Nephron (organoid): ENCODE data around the gene TRAPPC6A.

Experiments
- H3K27ac Mint-ChIP-seq, 3 experiments: 2 replicates each; pipeline ENCODE4 v1.8.0; 2020; ENCODE audit warnings: mixed read lengths in 3 of 3, mild to moderate bottlenecking in 2 of 3, moderate library complexity in 1 of 3
- H3K27me3 Mint-ChIP-seq: 2 replicates; pipeline ENCODE4 v1.8.0; 2021; ENCODE audit warnings: low read depth, mild to moderate bottlenecking, moderate library complexity, mixed read lengths
- H3K36me3 Mint-ChIP-seq: 2 replicates; pipeline ENCODE4 v1.8.0; 2020; ENCODE audit warnings: low read depth, mixed read lengths
- H3K4me1 Mint-ChIP-seq: 2 replicates; pipeline ENCODE4 v1.8.0; 2020; ENCODE audit warnings: mixed read lengths
- H3K4me3 Mint-ChIP-seq, 3 experiments: 2 replicates each; pipeline ENCODE4 v1.8.0; 2020; ENCODE audit warnings: mild to moderate bottlenecking in 3 of 3, mixed read lengths in 3 of 3, moderate library complexity in 2 of 3
- H3K9me3 Mint-ChIP-seq: 2 replicates; pipeline ENCODE4 v1.8.0; 2020; ENCODE audit warnings: mixed read lengths
- CTCF ChIP-seq, 3 experiments: fragments of 200-600 bp; sonication (generic); IDR thresholded peaks; one replicate each; pipeline ENCODE4 v1.5.0; 2021; ENCODE audit warnings: antibody characterized with exemption in 3 of 3; ENCODE audit not compliant: unreplicated experiment in 3 of 3

Gene TRAPPC6A

GRCh38 chr19:45142016-45142725 is 35.9 kb downstream of the TRAPPC6A start:
- no peaks in the 10 kb centered on the region for H3K27me3 Mint-ChIP-seq
- H3K4me1 Mint-ChIP-seq = peaks cover 17% of the 10 kb centered on the region
- H3K27ac Mint-ChIP-seq = peak overlapping the region in 1 of 3 experiments; percentile 86
- TF ChIP-seq CTCF (IDR thresholded peaks at IDR 0.05; ENCODE audit: unreplicated experiment in 3 of 3) = no peak
- H3K4me3 Mint-ChIP-seq = no peak overlapping the region
- no peaks in the 10 kb centered on the region for H3K9me3 Mint-ChIP-seq
- peaks cover 9% of the 10 kb centered on the region for H3K36me3 Mint-ChIP-seq

GRCh38 chr19:45141203-45141900 is 36.7 kb downstream of the TRAPPC6A start:
- no peak for TF ChIP-seq CTCF (IDR thresholded peaks at IDR 0.05; ENCODE audit: unreplicated experiment in 3 of 3)
- H3K36me3 Mint-ChIP-seq = peaks cover 9% of the 10 kb centered on the region
- no peaks in the 10 kb centered on the region for H3K27me3 Mint-ChIP-seq
- no peak overlapping the region for H3K4me3 Mint-ChIP-seq
- peaks cover 21% of the 10 kb centered on the region for H3K4me1 Mint-ChIP-seq
- no peaks in the 10 kb centered on the region for H3K9me3 Mint-ChIP-seq
- no peak overlapping the region for H3K27ac Mint-ChIP-seq

- TF ChIP-seq CTCF (IDR thresholded peaks at IDR 0.05; ENCODE audit: unreplicated experiment in 3 of 3) = no peak
- Mint-ChIP-seq H3K9me3 (no peaks in the 10 kb centered on the region), H3K4me3 (no peak overlapping the region), H3K27me3 (no peaks in the 10 kb centered on the region), H3K4me1 (peaks cover 21% of the 10 kb centered on the region), H3K36me3 (peaks cover 9% of the 10 kb centered on the region), H3K27ac (no peak overlapping the region)
These were observed 37.5 kb downstream of the TRAPPC6A start for GRCh38 chr19:45140533-45140932.

- H3K4me3 Mint-ChIP-seq = no peak overlapping the region
- no peak for TF ChIP-seq CTCF (IDR thresholded peaks at IDR 0.05; ENCODE audit: unreplicated experiment in 3 of 3)
These were observed 37.9 kb downstream of the TRAPPC6A start for GRCh38 chr19:45140144-45140503.

GRCh38 chr19:45139286-45140143 is 38.5 kb downstream of the TRAPPC6A start:
- Mint-ChIP-seq H3K27me3 (no peaks in the 10 kb centered on the region), H3K4me3 (no peak overlapping the region), H3K9me3 (no peaks in the 10 kb centered on the region), H3K27ac (no peak overlapping the region), H3K36me3 (peaks cover 9% of the 10 kb centered on the region), H3K4me1 (peaks cover 22% of the 10 kb centered on the region)
- TF ChIP-seq CTCF (IDR thresholded peaks at IDR 0.05; ENCODE audit: unreplicated experiment in 3 of 3) = no peak

More at GRCh38 chr19:45140144-45140503, 37.9 kb downstream of the TRAPPC6A start:
- no peaks in the 10 kb centered on the region for H3K27me3 Mint-ChIP-seq
- H3K27ac Mint-ChIP-seq = no peak overlapping the region
- no peaks in the 10 kb centered on the region for H3K9me3 Mint-ChIP-seq
- peaks cover 9% of the 10 kb centered on the region for H3K36me3 Mint-ChIP-seq
- H3K4me1 Mint-ChIP-seq = peaks cover 21% of the 10 kb centered on the region
